ENCODE data around the gene MSI2. TPM values are rescaled to one million over a fixed set of nuclear protein-coding genes. Genes with fewer than 3 reads are reported as not detected.

The MSI2 gene
- total and polyA plus RNA-seq, 9 of the 15 experiments (the other 6 are each of a cell fraction or from before 2014, with no cell fraction given), result 4.6 to 61.8 (median 42.4) TPM

GRCh38 chr17:57481910-57482391 lies 225.6 kb downstream of the MSI2 start (continued):
- TF ChIP-seq FOXM1 (IDR thresholded peaks at IDR 0.05; ENCODE audit: low read depth) (peak; percentile 34; the same call in 1 of the 2 replicates), FOXM1 (CRISPR knock-in tag; IDR thresholded peaks at IDR 0.05; ENCODE audit: low read depth) (no peak), RCOR1 (IDR thresholded peaks at IDR 0.05; ENCODE audit: borderline replicate concordance in 1 of 2, low read depth in 2 of 2, low read length in 2 of 2) (peak in 1 of 2 experiments; percentile 86; a peak in 3 of 4 replicates), VEZF1 (CRISPR knock-in tag; IDR thresholded peaks at IDR 0.05) (0 out of 2 replicates have a peak, but pooled peaks have one; percentile 22), RBM34 (IDR thresholded peaks at IDR 0.05; ENCODE audit: borderline replicate concordance, insufficient read depth, low read length) (no peak), TEAD4 (IDR thresholded peaks at IDR 0.05; ENCODE audit: low read length) (peak; percentile 93), TEAD4 (CRISPR knock-in tag; IDR thresholded peaks at IDR 0.05; ENCODE audit: borderline replicate concordance) (no peak), SMARCA4 (IDR thresholded peaks at IDR 0.05) (peak; percentile 79), CTBP1 (IDR thresholded peaks at IDR 0.05; ENCODE audit: borderline replicate concordance) (peak; percentile 92), FOXK2 (conservative IDR thresholded peaks at IDR 0.05 in 1 of 2, IDR thresholded peaks at IDR 0.05 in 1 of 2; ENCODE audit: low read depth in 2 of 2) (peak; percentile 35 to 36; a peak in 2 of 4 replicates), RBBP5 (IDR thresholded peaks at IDR 0.05; ENCODE audit: borderline replicate concordance, insufficient read depth, low read length, poor library complexity, severe bottlenecking) (no peak), RAD51 (IDR thresholded peaks at IDR 0.05; ENCODE audit: borderline replicate concordance, low read depth) (no peak), ARID1B (IDR thresholded peaks at IDR 0.05) (peak; percentile 86), CXXC5 (CRISPR knock-in tag; IDR thresholded peaks at IDR 0.05) (peak; percentile 85), KLF16 (IDR thresholded peaks at IDR 0.05) (peak; percentile 61; the same call in 1 of the 2 replicates), TCF3 (CRISPR knock-in tag; IDR thresholded peaks at IDR 0.05) (peak; percentile 78), ZBTB43 (CRISPR knock-in tag; IDR thresholded peaks at IDR 0.05) (no peak), MYC (IDR thresholded peaks at IDR 0.05; ENCODE audit: low read depth, low read length) (0 out of 2 replicates have a peak, but pooled peaks have one; percentile 15), MYC (CRISPR knock-in tag; IDR thresholded peaks at IDR 0.05; ENCODE audit: borderline replicate concordance, low read depth) (no peak), TAL1 (IDR thresholded peaks at IDR 0.05) (peak; percentile 71), ZNF395 (CRISPR knock-in tag; IDR thresholded peaks at IDR 0.05) (peak; percentile 63; the same call in 1 of the 2 replicates), PKNOX1 (IDR thresholded peaks at IDR 0.05) (peak; percentile 83), SMARCE1 (IDR thresholded peaks at IDR 0.05) (peak; percentile 62; the same call in 1 of the 2 replicates)

All from K562 (cell line).